Right renal cortex interstitium (tissue), 3 donors: ENCODE data around the gene FPGT. TPM values are rescaled to one million over a fixed set of nuclear protein-coding genes. Genes with fewer than 3 reads are reported as not detected.
"Not testable (repeated sequence)": the region's sequence is repeated elsewhere in the genome, so short reads cannot be mapped to it uniquely, and the experiment has no call there.

ENCODE experiments used
- DNase-seq, 3 donors: peaks; one replicate each; pipeline ENCODE4 v3.0.0-alpha.2; 2013; ENCODE audit warnings: low read depth in 3 of 3, low spot score in 2 of 3
- polyA plus RNA-seq, 3 donors: library from polyadenylated mRNA; unstranded; fragments of 120-200 nt; gene quantifications; one replicate each; pipeline ENCODE4 v1.2.1, GENCODE V29; 2013; ENCODE audit not compliant: insufficient read length in 3 of 3

The FPGT gene
- polyA plus RNA-seq = 10 to 100 TPM; 29.4 to 32.5 (median 29.9) TPM

GRCh38 chr1:74197657-74198552 lies at the start of gene FPGT, which contains the start of gene LRRIQ3:
TSS of gene FPGT (plus strand) at chr1:74198242. CDS start at chr1:74198279, 37 bp downstream.
TSS of gene LRRIQ3 (minus strand) at chr1:74198176. CDS start at chr1:74183684, 14,492 bp downstream.
- DNase-seq = peak; percentile 92 to 93 (median 92)

- no peak for DNase-seq
Measured at GRCh38 chr1:74160046-74160445, 38.0 kb upstream of the FPGT start.

GRCh38 chr1:74161497-74161896 lies 36.5 kb upstream of the FPGT start:
- no peak for DNase-seq

GRCh38 chr1:74162333-74162732 lies 35.7 kb upstream of the FPGT start:
- no peak for DNase-seq

- DNase-seq = not testable (repeated sequence)
Measured at GRCh38 chr1:74174423-74174822, 23.6 kb upstream of the FPGT start.

GRCh38 chr1:74180490-74180889 lies 17.6 kb upstream of the FPGT start:
- no peak for DNase-seq

- DNase-seq = no peak
Measured at GRCh38 chr1:74193908-74194307, 4.1 kb upstream of the FPGT start.

- no peak for DNase-seq
Measured at GRCh38 chr1:74195339-74195738, 2.7 kb upstream of the FPGT start.

- DNase-seq = no peak
Measured at GRCh38 chr1:74197255-74197654, 787 bp upstream of the FPGT start.

GRCh38 chr1:74199504-74199903 lies 1.5 kb downstream of the FPGT start:
- no peak for DNase-seq

- DNase-seq = no peak
Measured at GRCh38 chr1:74205266-74205665, 7.2 kb downstream of the FPGT start.

- DNase-seq = no peak
Measured at GRCh38 chr1:74215229-74215628, 17.2 kb downstream of the FPGT start.

GRCh38 chr1:74222701-74223100 lies 24.7 kb downstream of the FPGT start:
- no peak for DNase-seq

GRCh38 chr1:74223453-74223852 lies 25.4 kb downstream of the FPGT start:
- no peak for DNase-seq

GRCh38 chr1:74235153-74235552 lies 37.1 kb downstream of the FPGT start, which contains the start of gene TNNI3K:
TSS of gene TNNI3K (plus strand) at chr1:74235387. CDS start at chr1:74235452, 65 bp downstream.
- no peak for DNase-seq

GRCh38 chr1:74236440-74236839 lies 38.4 kb downstream of the FPGT start:
- no peak for DNase-seq

GRCh38 chr1:74237035-74237434 lies 39.0 kb downstream of the FPGT start:
- no peak for DNase-seq

GRCh38 chr1:74237787-74238186 lies 39.7 kb downstream of the FPGT start:
- no peak for DNase-seq

GRCh38 chr1:74245168-74245772 lies 47.2 kb downstream of the FPGT start:
- no peak for DNase-seq

- no peak for DNase-seq
Measured at GRCh38 chr1:74246315-74246714, 48.3 kb downstream of the FPGT start.

GRCh38 chr1:74247881-74248528 lies 50.0 kb downstream of the FPGT start:
- DNase-seq = no peak
